IPS DF 4.7 (cell line): ENCODE measurements around the gene CEP104.
"Not testable (repeated sequence)": the region's sequence is repeated elsewhere in the genome, so short reads cannot be mapped to it uniquely, and the experiment has no call there.

Source experiments
- DNase-seq: peaks from one replicate; pipeline ENCODE4 v3.0.0-alpha.2; 2013; ENCODE audit warnings: low spot score; ENCODE audit errors: extremely low read depth

Gene CEP104

DNA sequence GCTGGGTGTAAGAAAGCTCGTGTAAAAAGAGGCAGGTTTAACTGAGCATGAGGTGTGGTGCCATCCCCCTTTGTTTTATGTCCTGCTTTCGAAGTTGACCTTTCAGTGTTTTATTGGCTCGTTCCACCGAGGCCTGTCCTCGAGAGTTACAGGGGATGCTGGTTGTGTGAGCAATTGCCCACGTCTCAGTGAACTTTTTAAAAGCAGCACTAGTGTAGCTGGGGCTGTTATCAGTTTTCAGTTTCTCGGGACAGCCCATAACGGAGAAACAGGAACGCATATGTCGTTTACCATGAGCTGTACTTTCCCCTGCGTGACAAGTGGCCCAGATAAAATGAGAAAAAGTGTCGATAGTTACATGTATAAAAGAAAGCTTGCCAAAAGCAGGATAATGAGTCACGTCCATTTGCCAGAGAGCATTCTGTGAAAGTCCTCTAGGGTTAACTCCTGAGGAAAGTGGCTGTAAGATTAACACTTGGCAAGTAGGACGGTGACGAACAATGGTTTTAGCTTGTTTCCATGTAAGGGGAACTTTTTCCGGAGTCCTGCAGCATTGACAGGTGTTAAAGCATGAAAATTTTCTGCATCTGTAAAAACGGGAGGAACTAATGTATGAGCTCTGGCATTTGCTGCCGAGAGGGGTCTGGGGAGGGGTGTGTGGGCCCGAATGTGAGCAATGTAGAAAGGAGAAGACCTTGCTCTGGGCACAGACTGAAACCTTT lies 52.9 kb downstream of the CEP104 start:
- DNase-seq, result no peak

DNA sequence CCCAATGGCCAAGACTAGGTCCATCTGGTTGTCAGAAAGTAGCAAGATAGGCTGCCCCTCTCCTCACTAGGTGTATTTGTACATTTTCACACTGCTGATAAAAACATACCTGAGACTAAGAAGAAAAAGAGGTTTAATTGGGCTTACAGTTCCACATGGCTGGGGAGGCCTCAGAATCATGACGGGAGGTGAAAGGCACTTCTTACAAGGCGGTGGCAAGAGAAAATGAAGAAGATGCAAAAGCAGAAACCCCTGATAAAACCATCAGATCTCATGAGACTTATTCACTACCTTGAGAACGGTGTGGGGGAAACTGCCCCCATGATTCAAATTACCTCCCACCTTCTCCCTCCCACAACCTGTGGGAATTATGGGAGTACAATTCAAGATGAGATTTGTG lies 56.2 kb downstream of the CEP104 start:
- DNase-seq, result not testable (repeated sequence)

GRCh38 chr1:3799976-3800685 lies 56.9 kb downstream of the CEP104 start:
- DNase-seq, result no peak

DNA sequence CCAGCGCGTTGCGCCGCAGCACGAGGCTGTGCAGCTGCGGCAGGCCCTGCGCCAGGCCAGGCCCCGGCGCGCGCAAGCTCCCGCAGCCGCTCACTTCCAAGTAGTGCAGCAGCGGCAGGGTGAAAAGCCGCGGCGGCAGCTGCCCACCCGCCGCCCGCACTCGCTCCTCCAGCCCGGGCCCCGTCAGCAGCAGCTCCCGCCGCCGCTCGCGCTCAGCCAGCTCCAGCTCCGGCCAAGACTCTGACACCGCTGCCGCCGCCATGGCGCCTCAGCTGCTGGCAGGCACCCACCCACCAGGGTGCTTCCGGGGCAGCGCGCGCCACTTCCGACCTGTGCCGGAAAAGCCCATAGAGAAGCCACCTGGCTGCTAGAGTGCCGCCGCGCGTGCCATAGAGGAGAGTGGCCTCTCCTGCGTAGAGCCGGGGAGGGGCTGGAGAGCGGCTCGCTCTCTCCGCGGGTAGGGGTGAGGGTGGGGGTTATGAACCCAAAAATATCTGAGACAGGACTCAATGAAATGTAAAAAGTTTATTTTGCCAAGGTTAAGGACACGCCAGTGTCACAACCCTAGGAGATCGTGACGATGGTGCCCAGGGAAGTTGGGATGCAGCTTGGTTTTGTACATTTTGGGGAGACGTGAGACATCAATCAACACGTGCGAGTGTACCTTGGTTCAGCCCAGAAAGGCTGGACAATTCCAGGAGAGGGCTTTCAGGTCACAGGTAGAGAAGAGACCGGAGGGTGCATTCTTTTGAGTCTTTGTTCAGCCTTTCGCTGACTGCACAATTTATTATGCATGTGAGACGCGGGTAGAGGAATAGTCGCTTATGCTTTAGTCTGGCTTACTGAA lies 60.6 kb downstream of the CEP104 start, which contains the start of gene LRRC47:
LRRC47 (minus strand) TSS at position 284 of the 847 bp plus-strand sequence; CDS start at position 262, 22 bp downstream.
- no peak for DNase-seq

- DNase-seq, result no peak
Observed at GRCh38 chr1:3795453-3796214, 61.4 kb downstream of the CEP104 start.

- no peak for DNase-seq
Observed at GRCh38 chr1:3790952-3791351, 66.1 kb downstream of the CEP104 start.

DNA sequence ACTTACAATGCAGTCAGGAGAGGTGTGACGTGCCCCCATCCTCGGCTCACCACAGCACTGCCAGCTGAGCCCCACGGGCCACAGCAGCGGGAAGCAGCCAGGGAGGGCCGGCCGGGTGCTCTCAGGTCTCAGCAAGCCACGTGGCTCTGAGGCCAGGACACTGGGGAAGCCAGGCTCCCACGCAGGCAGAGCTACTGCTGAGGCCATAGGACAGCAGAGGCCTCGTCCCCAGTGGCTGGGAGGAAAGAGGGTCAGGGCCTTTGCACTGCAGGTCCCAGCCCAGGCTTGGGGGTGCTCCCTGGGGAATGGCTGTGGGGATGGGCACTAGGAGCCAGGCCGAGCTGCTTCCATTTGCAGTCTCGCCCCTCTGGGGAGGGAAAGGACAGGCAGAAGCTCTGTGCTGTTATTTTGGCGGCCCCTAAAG lies 66.5 kb downstream of the CEP104 start:
- DNase-seq, result no peak

- DNase-seq, result no peak
Observed at GRCh38 chr1:3789421-3790300, 67.3 kb downstream of the CEP104 start.

- no peak for DNase-seq
Observed at GRCh38 chr1:3788756-3789420, 68.1 kb downstream of the CEP104 start.

- DNase-seq, result no peak
Observed at GRCh38 chr1:3787745-3788605, 69.0 kb downstream of the CEP104 start.

DNA sequence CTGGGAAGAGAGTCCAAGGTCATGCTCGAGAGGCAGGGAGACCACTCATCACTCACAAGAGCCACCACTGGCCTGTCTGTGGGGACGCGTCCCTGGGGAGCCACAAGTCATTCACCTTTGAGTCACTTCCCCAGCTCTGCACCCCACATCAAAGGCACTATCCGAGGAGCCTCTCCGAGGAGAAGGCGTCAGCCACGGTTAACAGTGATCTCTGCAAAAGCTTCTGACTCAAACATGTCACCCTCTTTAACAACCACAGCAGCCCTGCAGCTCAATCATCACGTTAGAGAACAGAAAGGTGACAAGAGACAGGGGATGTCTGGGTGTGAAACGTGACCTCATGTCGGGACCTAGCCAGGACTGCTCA lies 69.7 kb downstream of the CEP104 start:
- DNase-seq, result no peak

GRCh38 chr1:3786468-3787348 lies 70.3 kb downstream of the CEP104 start:
- no peak for DNase-seq

DNA sequence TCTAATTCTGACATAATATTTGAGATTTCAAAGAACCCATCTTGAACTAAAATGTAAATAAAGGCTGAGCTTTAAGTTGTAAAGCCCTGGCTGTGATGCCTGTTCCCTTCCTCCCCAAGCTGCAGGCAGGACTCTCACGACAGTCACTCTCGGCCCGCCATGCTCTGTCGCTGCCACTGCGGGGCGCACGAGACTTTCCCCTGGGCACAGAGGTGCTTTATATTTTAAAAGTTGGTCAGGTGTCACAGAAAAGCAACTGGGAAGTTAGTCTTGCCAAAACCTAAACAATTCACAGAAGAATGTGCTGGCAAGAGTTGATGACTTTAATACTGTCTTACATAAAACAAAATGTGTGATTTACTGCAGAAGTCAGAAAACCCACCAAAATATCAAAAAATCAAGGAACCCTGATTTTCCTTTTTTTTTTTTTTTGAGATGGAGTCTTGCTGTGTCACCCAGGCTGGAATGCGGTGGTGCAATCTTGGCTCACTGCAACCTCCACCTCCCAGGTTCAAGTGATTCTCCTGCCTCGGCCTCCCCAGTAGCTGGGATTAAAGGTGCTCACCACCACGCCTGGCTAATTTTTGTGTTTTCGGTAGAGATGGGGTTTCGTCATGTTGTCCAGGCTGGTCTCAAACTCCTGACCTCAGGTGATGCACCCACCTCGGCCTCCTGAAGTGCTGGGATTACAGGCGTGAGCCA lies 71.4 kb downstream of the CEP104 start:
- no peak for DNase-seq

GRCh38 chr1:3785045-3785444 lies 72.0 kb downstream of the CEP104 start:
- DNase-seq, result no peak

GRCh38 chr1:3783651-3784474 lies 73.1 kb downstream of the CEP104 start:
- DNase-seq, result no peak

- DNase-seq, result no peak
Observed at GRCh38 chr1:3780901-3781300, 76.1 kb downstream of the CEP104 start.
